Measurements from ENCODE around the gene OPCML.

- TF ChIP-seq POLR2AphosphoS5 (IDR thresholded peaks at IDR 0.05) (no peak), CTCF (IDR thresholded peaks at IDR 0.05) (no peak)
These were observed 883.0 kb downstream of the OPCML start for GRCh38 chr11:132649277-132649676.

All from transverse colon (tissue), 4 donors.